ENCODE measurements around the gene ACVR1C.
"Not testable (repeated sequence)": the region's sequence is repeated elsewhere in the genome, so short reads cannot be mapped to it uniquely, and the experiment has no call there.

The ACVR1C gene

GRCh38 chr2:157574165-157574564 is 54.5 kb downstream of the ACVR1C start:
- no peak for DNase-seq (ENCODE audit: low read depth, low spot score)

DNA sequence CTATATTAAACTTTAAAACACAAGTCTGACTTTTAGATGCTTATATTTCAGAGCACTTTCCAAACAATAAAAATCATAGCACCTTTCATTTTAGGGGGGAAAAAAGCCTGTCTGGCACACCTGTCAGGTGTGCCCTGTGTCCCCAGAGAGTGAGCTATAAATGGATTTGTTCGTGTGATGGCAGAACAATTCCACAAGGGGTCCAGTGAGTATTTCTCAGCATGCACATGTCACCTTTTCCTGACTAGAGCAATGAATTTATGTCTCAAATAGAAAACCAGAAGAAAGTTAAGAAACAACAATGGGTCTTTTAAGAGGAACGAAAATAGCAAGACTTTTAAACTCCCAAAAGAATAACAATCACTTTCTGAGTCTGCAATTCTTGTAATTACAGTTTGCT is 55.9 kb downstream of the ACVR1C start:
- no peak for DNase-seq (ENCODE audit: low read depth, low spot score)

DNA sequence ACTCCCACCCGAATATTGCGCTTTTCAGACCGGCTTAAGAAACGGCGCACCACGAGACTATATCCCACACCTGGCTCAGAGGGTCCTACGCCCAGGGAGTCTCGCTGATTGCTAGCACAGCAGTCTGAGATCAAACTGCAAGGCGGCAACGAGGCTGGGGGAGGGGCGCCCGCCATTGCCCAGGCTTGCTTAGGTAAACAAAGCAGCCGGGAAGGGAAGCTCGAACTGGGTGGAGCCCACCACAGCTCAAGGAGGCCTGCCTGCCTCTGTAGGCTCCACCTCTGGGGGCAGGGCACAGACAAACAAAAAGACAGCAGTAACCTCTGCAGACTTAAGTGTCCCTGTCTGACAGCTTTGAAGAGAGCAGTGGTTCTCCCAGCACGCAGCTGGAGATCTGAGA is 62.0 kb downstream of the ACVR1C start:
- not testable (repeated sequence) for DNase-seq (ENCODE audit: low read depth, low spot score)

DNA sequence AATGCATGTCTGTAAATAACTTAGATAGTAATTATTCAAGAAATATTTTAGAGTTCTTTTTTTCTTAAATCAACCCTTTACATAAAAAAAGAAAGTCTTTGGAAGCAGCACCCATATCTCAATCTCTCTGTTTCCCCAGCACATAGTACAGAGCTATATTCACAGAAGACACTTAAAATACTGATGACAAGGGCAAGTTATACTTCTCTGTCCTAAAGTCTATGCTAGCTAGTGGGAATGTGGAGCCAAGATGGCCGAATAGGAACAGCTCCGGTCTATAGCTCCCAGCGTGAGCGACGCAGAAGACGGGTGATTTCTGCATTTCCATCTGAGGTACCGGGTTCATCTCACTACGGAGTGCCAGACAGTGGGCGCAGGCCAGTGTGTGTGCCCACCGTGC is 62.6 kb downstream of the ACVR1C start:
- DNase-seq (ENCODE audit: low read depth, low spot score): not testable (repeated sequence)

- no peak for DNase-seq (ENCODE audit: low read depth, low spot score)
Measured at GRCh38 chr2:157565550-157565949, 63.1 kb downstream of the ACVR1C start.

DNA sequence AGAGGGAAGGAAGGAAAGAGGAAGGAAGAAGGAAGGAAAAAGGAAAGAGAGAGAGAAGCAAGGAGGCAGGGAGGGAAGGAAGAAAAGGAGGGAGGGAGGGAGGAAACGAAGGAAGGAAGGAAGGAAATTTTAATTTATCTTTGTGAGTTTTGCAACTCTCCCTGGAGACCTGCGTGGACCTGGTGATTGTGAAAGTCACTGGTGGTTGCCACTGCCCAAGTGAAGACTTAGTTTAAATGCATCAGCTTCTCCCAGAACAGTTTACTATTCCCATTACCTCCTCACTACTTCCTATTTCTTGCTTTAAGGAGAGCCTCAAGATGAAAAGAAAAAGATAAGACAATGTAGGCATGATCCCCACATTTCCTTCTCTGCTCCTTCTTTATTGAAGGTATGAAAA is 68.8 kb downstream of the ACVR1C start:
- DNase-seq (ENCODE audit: low read depth, low spot score): no peak

- DNase-seq (ENCODE audit: low read depth, low spot score): no peak
Measured at GRCh38 chr2:157559461-157559860, 69.2 kb downstream of the ACVR1C start.

DNA sequence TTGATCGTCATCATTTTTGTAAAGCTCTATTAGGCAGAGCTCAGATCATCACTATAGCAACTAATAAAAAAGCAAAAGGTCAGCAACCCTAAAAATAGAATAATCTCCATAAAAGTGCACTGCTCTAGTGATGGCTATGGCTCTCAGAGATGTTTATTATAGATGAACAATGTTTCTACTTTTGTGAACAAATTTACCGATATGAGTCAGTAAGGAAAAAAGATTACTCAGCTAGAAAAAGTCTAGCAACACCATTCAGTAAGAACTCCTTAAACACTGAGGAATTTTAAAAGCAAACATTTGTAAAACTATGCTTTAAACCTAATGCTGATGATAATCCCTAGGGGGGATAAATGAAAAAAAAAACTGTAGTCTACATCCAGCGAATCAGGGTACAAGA is 69.6 kb downstream of the ACVR1C start:
- DNase-seq (ENCODE audit: low read depth, low spot score): peak; percentile 13

DNA sequence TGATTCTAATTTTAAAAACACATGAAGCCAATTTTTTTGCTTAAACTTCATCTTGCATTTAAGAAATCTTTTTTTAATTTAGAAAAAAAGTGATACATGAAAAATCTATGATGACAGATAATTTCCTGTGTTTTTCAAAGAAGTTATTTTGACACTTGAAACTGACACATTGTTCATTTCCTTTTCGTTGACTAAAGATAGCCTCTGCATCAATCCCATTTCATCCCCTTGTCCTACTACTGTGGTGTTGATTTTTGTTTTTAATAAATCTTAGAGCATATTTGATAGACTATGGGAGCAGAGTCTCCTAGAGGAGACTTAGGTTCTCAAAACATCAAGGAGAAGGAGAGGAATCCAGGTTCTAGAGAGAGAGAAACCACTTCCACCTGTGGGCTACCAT is 70.9 kb downstream of the ACVR1C start:
- DNase-seq (ENCODE audit: low read depth, low spot score): no peak

DNA sequence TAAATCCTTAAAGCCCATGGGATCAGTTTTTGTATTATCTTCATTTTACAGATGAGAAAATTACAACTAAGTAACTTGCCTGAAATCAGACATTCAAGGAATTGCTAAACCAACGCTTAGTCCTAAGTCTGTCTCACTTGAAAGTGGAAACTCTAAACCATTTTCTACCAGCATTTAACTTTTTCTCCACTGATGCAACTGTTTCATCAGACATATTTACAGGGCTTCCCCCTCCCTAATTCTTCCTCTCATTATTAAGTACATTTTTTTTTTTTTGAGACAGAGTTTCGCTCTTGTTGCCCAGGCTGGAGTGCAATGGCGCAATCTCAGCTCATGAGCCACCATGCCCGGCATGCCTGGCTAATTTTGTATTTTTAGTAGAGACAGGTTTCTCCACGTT is 88.6 kb downstream of the ACVR1C start:
- no peak for DNase-seq (ENCODE audit: low read depth, low spot score)

DNA sequence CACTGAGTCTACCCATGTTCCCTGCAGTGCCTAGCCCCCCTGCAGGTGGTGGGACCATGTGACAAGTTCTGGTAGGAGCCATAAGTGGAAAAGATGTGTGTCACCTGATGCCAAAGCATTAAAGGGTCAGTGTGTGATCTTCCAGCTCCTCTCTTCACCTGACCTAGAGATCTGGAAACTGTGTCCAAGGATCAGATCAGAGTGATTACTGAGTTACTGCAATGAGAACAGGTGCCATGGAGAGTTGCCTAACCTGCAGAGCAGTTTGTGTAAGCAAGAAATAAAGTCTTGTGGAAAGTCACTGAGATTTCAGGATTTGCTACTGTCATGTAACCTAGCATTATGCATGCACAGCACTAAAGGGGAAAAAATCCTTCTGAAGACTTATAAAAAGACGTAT is 90.6 kb downstream of the ACVR1C start:
- no peak for DNase-seq (ENCODE audit: low read depth, low spot score)

DNA sequence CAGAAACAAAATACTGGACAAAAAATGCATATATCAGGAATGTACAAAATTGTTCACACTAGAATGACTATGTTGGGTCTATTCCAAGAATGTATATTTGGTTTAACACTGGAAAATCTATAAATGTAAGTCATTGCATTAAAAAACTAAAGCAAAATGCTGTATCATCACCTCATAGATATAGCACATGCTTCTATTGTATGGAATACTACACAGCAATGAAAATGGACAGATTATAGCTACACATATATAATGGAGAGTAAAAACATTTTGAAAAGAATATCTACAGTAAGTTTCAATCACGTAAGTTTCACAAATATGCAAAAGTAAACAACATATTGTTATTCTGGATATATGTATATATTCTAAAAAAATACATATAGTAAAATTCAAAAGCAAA is 91.8 kb downstream of the ACVR1C start:
- DNase-seq (ENCODE audit: low read depth, low spot score): no peak

DNA sequence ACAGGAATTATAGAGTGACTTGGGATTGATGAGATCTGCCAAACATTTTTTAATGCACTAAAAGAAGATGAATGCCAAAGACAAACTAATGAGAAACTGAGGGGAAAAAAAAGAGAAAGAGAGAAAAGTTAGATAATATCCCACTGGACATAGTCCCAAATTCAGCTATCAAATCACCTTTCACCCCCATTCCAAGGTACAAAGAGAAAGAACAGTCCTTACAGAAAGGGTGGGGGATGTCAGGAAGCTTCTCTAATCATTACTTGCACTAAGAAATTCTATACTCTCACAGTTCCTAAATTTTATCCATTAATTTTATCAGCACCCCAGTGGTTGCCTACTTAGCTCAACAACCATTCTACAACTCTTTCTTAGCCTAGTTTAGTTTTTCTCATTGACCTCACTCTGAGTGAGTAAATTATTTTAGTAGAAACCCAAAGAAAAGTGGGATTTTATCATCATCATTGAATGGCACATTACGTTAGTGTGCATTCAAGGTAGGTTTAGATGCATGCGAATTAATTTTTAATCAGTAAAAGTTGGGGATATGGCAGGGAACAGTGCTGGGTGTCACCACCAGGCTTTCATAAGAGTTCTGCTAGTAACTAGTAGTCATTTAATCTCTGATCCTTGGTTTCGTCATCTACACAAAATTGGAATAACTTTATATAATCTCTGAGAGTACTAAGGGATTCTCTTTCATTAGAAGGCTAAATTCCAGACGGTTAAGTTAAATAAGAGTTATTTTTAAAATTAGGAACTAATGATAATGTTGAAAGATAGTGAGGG is 99.5 kb downstream of the ACVR1C start:
- no peak for DNase-seq (ENCODE audit: low read depth, low spot score)

- no peak for DNase-seq (ENCODE audit: low read depth, low spot score)
Measured at GRCh38 chr2:157526070-157526469, 102.6 kb downstream of the ACVR1C start.

DNA sequence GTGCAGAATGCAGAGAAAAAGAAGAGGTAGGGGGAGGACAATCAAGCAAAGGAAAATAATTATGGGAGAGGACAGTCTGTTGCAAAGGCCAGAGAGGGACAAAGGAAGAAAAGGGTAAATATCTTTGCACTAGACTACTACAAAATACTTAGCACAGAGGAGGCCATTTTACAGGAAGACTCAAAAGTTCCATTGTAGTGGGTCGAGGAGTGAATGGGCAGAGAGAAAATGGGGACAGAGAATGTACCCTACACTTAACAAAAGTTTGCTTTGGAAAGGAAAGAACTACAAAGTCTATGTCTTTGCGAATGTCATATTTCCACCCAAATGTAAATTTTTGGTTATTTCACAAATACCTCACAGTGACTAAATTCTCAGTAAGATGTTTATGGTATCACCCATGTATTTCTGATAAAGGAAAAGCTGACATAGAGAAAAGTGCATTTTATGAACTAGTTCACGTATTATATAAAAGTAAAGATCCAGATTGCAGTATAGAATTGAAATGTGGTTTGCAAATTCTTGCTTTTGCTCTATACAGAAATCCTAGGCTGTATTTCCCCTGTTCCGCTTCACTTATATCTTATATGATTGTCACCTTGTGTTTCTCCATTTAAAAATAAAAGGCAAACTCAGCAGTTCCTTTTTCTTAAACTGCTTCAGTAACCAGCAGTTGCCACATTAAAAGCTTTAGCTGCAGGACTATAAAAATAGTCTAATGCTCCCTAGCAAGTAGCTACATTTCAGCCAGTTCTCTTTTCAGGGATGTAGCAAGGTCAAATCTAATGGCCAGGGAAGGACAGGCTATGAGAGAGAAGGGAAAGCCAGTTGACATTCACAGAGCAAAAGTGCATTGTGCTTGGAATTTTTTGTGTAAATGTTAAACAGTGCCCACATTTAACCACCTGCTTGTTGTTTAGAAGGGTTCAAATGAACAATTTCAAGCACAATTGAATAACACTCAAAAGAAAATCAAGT is 105.1 kb downstream of the ACVR1C start:
- no peak for DNase-seq (ENCODE audit: low read depth, low spot score)

DNA sequence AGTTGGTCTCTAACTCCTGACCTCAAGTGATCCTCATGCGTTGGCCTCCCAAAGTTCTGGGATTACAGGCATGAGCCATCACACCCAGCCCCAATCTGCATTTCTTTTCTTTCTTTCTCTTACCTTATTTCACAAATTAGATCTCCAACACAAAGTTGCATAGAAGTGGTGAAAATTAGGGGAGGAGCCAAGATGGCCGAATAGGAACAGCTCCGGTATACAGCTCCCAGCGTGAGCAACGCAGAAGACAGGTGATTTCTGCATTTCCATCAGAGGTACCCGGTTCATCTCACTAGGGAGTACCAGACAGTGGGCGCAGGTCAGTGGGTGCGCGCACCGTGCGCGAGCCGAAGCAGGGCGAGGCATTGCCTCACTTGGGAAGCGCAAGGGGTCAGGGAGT is 113.7 kb downstream of the ACVR1C start:
- not testable (repeated sequence) for DNase-seq (ENCODE audit: low read depth, low spot score)

DNA sequence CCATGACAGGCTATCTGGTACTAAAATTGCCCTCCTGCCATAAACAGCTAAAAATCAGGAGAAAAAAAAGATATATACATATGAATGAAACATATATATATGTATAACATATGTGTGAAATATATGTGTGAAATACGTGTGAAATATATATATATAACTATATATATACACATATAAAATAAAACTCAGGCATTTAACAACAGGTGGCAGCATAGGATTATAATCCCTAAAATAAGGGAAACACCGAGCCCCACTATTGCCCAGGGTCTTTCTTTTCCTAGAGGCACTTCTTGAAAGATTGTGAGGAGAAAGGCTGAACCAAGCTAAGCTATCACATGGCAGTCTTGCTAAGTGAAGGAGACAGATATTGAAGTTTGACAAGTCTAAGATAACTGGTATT is 118.9 kb downstream of the ACVR1C start:
- no peak for DNase-seq (ENCODE audit: low read depth, low spot score)

DNA sequence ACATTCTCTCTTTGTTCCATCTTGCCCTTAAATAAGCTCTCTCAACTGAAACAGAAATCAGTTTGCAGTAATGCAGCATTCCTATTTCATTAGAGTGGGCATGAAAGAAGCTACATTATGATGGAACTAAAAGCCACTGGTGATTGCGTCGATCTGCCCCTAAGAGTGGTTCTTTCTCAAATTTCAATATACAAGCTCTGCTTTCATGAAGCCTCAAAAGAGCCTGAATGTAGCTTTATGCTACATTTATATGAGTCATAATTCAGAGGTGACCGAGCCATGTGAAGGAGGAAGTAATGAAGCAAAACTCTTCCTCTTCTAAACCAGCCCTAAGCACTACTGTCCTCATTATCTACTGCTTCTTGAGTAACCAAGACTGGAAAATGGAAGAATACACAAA is 120.0 kb downstream of the ACVR1C start:
- DNase-seq (ENCODE audit: low read depth, low spot score): no peak

GRCh38 chr2:157506586-157506985 is 122.1 kb downstream of the ACVR1C start:
- no peak for DNase-seq (ENCODE audit: low read depth, low spot score)

GRCh38 chr2:157504623-157505022 is 124.0 kb downstream of the ACVR1C start:
- no peak for DNase-seq (ENCODE audit: low read depth, low spot score)

- DNase-seq (ENCODE audit: low read depth, low spot score): no peak
Measured at GRCh38 chr2:157501026-157501425, 127.6 kb downstream of the ACVR1C start.

GRCh38 chr2:157500334-157500733 is 128.3 kb downstream of the ACVR1C start:
- DNase-seq (ENCODE audit: low read depth, low spot score): no peak

GRCh38 chr2:157498483-157498882 is 130.2 kb downstream of the ACVR1C start:
- no peak for DNase-seq (ENCODE audit: low read depth, low spot score)
